NCI-H1417 treated with DMSO at 0.1 percent for 48 hours (cell line): ENCODE results near the gene EMX1.
"Not testable (repeated sequence)": the region's sequence is repeated elsewhere in the genome, so short reads cannot be mapped to it uniquely, and the experiment has no call there.

ENCODE experiments used
- DNase-seq: peaks from one replicate; lab custom pipeline; 2025; lab: John Stamatoyannopoulos, UW

The EMX1 gene

GRCh38 chr2:72900191-72900825 lies 17.0 kb upstream of the EMX1 start:
- no peak for DNase-seq

- DNase-seq = no peak
These were observed 15.9 kb upstream of the EMX1 start for GRCh38 chr2:72901426-72901825.

GRCh38 chr2:72907369-72907768 lies 9.9 kb upstream of the EMX1 start:
- DNase-seq = not testable (repeated sequence)

GRCh38 chr2:72908741-72909140 lies 8.6 kb upstream of the EMX1 start:
- no peak for DNase-seq

- no peak for DNase-seq
These were observed 6.1 kb upstream of the EMX1 start for GRCh38 chr2:72911256-72911655.

GRCh38 chr2:72913486-72914205 lies 3.7 kb upstream of the EMX1 start:
- DNase-seq = no peak

GRCh38 chr2:72914206-72914559 lies 3.1 kb upstream of the EMX1 start:
- no peak for DNase-seq

DNA sequence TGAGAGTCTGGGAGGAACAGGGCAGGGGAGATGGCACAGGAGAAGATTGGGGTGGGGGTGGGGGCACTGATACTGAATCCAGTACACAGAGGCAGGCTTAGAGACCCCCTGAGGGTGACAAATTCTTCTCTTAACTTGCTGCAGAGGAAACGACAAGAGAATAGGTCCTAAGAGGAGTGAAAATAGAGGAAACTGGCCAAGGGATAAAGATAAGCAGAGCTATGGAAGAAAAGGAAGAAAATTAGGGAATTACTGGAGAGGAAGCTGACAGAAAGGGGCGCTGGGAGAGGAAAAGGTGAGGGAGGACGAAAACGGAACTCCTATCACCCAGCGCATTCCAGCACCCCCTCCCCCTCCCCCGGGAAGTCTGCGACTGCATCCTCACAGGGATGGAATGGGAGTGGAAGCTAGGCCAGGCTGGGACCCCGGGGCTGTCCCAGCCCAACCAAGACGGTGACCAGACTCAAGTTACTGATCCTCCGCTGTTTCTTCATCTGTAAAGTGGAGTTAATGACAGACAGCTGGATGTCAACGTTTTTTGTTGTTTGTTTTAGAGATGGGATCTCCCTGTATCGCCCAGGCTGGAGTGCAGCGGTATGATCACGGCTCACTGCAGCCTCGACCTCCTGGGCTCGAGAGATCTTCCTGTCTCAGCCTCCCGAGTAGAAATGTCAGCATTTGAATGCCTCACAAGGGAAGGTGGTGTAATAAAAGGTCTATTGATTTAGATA lies 2.6 kb upstream of the EMX1 start:
- no peak for DNase-seq

- no peak for DNase-seq
These were observed 1.9 kb upstream of the EMX1 start for GRCh38 chr2:72915320-72915906.

DNA sequence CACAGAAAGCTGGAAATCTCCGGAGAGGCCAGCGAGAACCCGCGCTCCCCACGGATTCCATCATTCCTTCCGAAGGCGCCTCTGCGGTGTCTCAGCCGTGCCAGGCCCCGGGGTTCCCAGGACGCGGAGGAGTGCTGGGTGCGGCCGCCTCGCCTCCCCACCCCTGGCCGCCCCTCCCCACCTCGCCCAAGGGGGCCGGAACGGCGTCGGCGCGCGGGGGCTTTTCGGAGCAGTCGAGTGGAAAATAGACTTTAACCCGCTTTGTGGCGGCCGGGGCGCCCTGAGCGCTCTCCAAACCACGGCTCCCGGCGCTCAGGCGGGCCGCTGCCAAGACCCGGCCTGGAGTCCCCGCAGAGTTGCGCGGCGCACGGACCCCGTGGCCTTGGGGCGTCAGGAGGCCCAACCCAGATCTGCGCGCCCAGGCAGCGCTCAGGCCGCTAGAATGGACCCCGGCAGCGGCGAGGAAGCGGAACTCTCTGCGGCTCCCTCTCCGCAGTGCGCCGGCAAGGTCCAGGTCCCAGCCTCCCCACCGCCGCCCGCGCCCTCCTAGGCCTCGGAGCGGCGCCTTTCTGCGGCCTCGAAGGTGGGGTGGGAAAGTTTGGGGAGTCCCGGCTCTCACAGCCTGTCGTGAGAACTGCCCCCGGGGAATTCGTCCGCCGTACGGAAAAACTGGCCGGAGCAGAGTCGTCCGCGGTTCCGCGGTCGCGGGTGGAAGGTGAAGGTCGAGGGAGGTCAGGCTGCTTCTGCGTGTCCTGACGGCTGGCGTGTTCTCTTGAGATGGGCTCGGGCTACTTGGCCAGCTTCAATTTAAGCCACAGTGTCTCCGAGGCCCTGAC lies 1.2 kb upstream of the EMX1 start:
- no peak for DNase-seq

- no peak for DNase-seq
These were observed 579 bp upstream of the EMX1 start for GRCh38 chr2:72916743-72917137.

DNA sequence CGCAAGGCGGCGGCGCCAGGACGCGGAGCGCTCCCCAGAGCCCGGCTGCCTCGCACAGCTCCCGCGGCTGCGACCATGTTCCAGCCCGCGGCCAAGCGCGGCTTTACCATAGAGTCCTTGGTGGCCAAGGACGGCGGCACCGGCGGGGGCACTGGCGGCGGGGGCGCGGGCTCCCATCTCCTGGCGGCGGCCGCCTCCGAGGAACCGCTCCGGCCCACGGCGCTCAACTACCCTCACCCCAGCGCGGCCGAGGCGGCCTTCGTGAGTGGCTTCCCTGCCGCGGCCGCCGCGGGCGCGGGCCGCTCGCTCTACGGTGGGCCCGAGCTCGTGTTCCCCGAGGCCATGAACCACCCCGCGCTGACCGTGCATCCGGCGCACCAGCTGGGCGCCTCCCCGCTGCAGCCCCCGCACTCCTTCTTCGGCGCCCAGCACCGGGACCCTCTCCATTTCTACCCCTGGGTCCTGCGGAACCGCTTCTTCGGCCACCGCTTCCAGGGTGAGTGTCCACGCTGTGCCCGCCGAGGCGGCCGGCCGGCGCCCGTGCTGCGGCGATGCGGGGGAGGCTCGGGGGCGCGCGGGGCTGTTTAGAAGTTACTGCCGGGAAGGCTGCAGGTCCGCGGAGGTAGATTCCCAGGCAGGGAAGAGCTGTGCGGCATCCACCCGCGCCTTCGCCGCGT lies 696 bp downstream of the EMX1 start:
- DNase-seq = no peak

DNA sequence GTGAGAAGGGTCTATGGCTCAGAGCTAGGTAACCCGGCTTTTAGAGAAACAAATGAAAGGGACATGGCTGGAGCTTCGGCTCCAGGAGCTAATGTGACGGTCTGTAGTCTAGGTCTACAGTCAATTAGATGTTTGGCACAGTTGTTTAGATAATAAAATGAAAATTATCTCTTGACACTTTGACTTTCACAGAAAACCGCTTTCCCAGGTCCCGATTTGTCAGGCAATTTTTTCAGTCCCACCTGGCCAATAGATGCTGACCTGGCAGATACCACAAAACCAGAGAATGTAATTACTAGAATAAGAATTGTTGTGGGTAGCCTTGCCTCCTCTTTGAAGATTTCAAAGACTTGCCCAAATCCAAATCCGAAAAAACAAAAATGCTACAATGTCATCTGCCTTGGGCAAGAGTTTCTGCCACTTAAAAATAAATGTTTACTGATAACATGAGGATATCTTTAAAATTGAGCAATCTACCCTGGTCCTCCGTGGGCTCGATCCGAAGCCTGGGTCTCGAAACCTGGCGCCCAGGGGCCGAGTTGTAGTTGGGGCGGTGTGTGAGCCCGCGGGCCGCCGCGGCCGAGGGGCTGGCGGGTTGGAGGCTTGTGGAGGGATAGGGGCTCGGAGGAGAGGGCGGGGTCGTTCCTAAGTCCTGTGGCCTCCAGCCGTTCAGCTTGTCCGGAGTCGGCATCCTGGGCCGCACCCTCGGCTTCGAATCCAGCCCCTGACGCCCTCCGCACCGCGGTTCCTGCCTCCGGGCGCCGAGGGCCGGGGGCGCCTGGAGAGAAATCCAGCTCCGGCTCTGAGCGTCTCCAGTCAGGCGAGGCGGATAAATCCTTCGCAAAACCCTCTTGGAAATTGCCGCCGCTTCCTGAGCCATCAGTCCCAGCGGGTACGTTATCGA lies 2.3 kb downstream of the EMX1 start:
- no peak for DNase-seq

DNA sequence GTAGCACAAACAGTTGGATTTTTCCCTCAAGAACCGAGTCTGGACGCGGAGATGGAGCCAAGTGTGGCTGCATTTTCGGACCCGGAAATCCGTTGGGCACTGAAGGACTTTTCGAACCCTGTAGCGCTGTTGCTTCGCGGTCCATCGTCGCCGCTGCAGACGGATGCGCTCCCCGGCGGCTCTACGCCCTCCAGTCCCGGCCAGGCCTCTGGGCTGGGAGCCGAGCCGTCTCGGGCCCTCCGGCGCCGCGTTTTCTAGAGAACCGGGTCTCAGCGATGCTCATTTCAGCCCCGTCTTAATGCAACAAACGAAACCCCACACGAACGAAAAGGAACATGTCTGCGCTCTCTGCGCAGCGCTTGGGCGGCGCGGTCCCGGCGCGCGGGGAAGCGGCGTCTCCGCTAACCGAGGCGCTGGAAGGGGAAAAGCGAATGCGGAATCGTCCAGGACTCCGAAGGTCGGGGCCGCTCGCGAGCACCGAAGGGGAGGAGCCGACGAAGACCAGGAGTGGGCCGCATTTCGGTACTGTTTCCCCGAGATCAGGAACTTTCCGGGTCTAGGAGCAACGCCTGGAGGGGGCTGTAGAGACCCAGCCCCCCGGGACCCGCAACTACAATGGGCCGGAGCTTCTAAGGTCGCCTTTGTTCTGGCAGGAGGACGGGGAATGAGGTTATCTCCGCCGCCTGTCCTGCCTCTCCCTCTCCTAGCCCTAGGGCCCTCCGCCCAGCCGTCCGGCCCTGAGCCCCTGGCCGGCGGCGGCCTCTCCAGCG lies 3.2 kb downstream of the EMX1 start:
- DNase-seq = no peak

- DNase-seq = no peak
These were observed 4.0 kb downstream of the EMX1 start for GRCh38 chr2:72921088-72921851.

GRCh38 chr2:72921853-72922252 lies 4.5 kb downstream of the EMX1 start:
- DNase-seq = no peak

GRCh38 chr2:72923833-72924352 lies 6.6 kb downstream of the EMX1 start:
- DNase-seq = no peak
